Mesendoderm (in vitro differentiated cells): ENCODE measurements around the gene IL1RAPL1.

ENCODE experiments used
- DNase-seq: peaks from one replicate; pipeline ENCODE4 v3.0.0; 2013
- H2AK5ac ChIP-seq: 2 replicates; pipeline ENCODE4 v1.6.1; 2013; ENCODE audit warnings: low read length, inconsistent platforms
- H2BK120ac ChIP-seq: 2 replicates; pipeline ENCODE4 v1.6.1; 2013; ENCODE audit warnings: low read depth, mild to moderate bottlenecking, low read length, moderate library complexity, mixed read lengths
- H2BK15ac ChIP-seq: replicated peaks from 2 replicates; pipeline ENCODE4 v1.6.1; 2013; ENCODE audit warnings: low read depth, mild to moderate bottlenecking, moderate library complexity
- H2BK5ac ChIP-seq: 2 replicates; pipeline ENCODE4 v1.6.1; 2013; ENCODE audit warnings: low read length, inconsistent platforms
- H3K18ac ChIP-seq: 2 replicates; pipeline ENCODE4 v1.6.1; 2013; ENCODE audit warnings: mild to moderate bottlenecking, low read length, mixed read lengths
- H3K23ac ChIP-seq: one replicate; pipeline ENCODE4 v1.6.1; 2013; ENCODE audit warnings: low read length
- H3K27ac ChIP-seq: 2 replicates; pipeline ENCODE4 v1.5.1; 2013; ENCODE audit warnings: low read depth, mild to moderate bottlenecking, inconsistent platforms, low read length, moderate library complexity
- H3K27me3 ChIP-seq: 2 replicates; pipeline ENCODE4 v1.6.1; 2013; ENCODE audit warnings: low read length, control low read depth, mild to moderate bottlenecking, inconsistent platforms; ENCODE audit not compliant: insufficient read depth, poor library complexity
- H3K36me3 ChIP-seq: 2 replicates; pipeline ENCODE4 v1.6.1; 2013; ENCODE audit warnings: low read length, inconsistent platforms; ENCODE audit not compliant: control insufficient read depth, insufficient read depth
- H3K4ac ChIP-seq: one replicate; pipeline ENCODE4 v1.6.1; 2013; ENCODE audit warnings: low read depth, mild to moderate bottlenecking, low read length, moderate library complexity
- H3K4me1 ChIP-seq: 2 replicates; pipeline ENCODE4 v1.6.1; 2013; ENCODE audit warnings: low read depth, low read length, inconsistent platforms; ENCODE audit not compliant: control insufficient read depth
- H3K4me2 ChIP-seq: 2 replicates; pipeline ENCODE4 v1.6.1; 2013; ENCODE audit warnings: low read length
- H3K4me3 ChIP-seq: 2 replicates; pipeline ENCODE4 v1.5.1; 2013; ENCODE audit warnings: mild to moderate bottlenecking, low read length
- H3K56ac ChIP-seq: one replicate; pipeline ENCODE4 v1.6.1; 2013; ENCODE audit warnings: low read length
- H3K79me1 ChIP-seq: 2 replicates; pipeline ENCODE4 v1.6.1; 2013; ENCODE audit warnings: low read length, inconsistent platforms
- H3K79me2 ChIP-seq: 2 replicates; pipeline ENCODE4 v1.6.1; 2013; ENCODE audit warnings: mild to moderate bottlenecking, low read length; ENCODE audit not compliant: control insufficient read depth, insufficient read depth
- H3K9ac ChIP-seq: 2 replicates; pipeline ENCODE4 v1.6.1; 2013; ENCODE audit warnings: low read length, inconsistent platforms
- H4K5ac ChIP-seq: one replicate; pipeline ENCODE4 v1.6.1; 2013; ENCODE audit warnings: low read length
- H4K8ac ChIP-seq: one replicate; pipeline ENCODE4 v1.6.1; 2013; ENCODE audit warnings: low read depth, mild to moderate bottlenecking, control low read depth, low read length, moderate library complexity
- WGBS: extraction: QIAGEN DNeasy Blood & Tissue Kit; methylation state at CpG from one replicate; pipeline ENCODE4 v1.1.7; 2013; ENCODE audit warnings: low lambda C conversion rate, missing lambda C conversion rate; ENCODE audit not compliant: insufficient coverage; ENCODE audit errors: extremely low coverage; 5-methylcytosine and 5-hydroxymethylcytosine counted together

Gene IL1RAPL1

GRCh38 chrX:29851857-29852605 lies 1264.8 kb downstream of the IL1RAPL1 start:
- DNase-seq = no peak
- no peak overlapping the region for H3K23ac ChIP-seq
- H3K18ac ChIP-seq = no peak overlapping the region
- no peak overlapping the region for H3K4me2 ChIP-seq
- no peak overlapping the region for H3K4ac ChIP-seq
- H3K27ac ChIP-seq = no peak overlapping the region
- no peak overlapping the region for H3K4me3 ChIP-seq
- no peak overlapping the region for H2BK120ac ChIP-seq
- no peak overlapping the region for H2BK15ac ChIP-seq
- no peak overlapping the region for H2BK5ac ChIP-seq
- H3K9ac ChIP-seq = no peak overlapping the region
- no peak overlapping the region for H4K5ac ChIP-seq
- no peaks in the 10 kb centered on the region for H3K79me2 ChIP-seq
- H3K56ac ChIP-seq = no peak overlapping the region
- H3K36me3 ChIP-seq = no peaks in the 10 kb centered on the region
- no peak overlapping the region for H2AK5ac ChIP-seq
- WGBS = no CpG with 5 or more reads among the region's 4 CpGs
- H3K4me1 ChIP-seq = no peaks in the 10 kb centered on the region
- no peaks in the 10 kb centered on the region for H3K79me1 ChIP-seq
- H3K27me3 ChIP-seq = no peaks in the 10 kb centered on the region
- no peak overlapping the region for H4K8ac ChIP-seq

DNA sequence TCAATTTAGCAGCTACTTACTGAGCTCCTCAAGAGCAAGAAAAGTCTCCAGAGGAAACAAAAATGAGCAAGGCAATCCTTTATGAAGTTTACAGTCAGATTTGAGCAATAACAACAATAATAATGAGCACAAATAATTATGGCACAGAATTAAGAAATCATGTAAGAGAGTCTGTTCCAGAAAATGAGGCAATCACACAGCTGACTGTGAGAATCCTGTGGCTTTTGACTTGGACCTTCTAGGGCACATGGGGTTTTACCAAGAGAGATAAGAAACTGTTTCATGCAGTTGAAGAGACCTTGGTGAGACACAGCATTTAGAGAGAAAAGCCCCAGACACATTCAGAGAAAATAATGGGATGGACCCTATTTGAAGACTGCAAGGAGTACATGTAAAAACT lies 1265.5 kb downstream of the IL1RAPL1 start:
- no peak overlapping the region for H2AK5ac ChIP-seq
- H4K8ac ChIP-seq = no peak overlapping the region
- no peaks in the 10 kb centered on the region for H3K27me3 ChIP-seq
- H3K23ac ChIP-seq = no peak overlapping the region
- H3K79me2 ChIP-seq = no peaks in the 10 kb centered on the region
- H3K56ac ChIP-seq = no peak overlapping the region
- no peak for DNase-seq
- no peak overlapping the region for H2BK15ac ChIP-seq
- H3K4ac ChIP-seq = no peak overlapping the region
- no peak overlapping the region for H3K9ac ChIP-seq
- H3K4me2 ChIP-seq = no peak overlapping the region
- no peaks in the 10 kb centered on the region for H3K36me3 ChIP-seq
- H3K27ac ChIP-seq = no peak overlapping the region
- H2BK120ac ChIP-seq = no peak overlapping the region
- no peak overlapping the region for H4K5ac ChIP-seq
- H3K4me3 ChIP-seq = no peak overlapping the region
- H3K4me1 ChIP-seq = no peaks in the 10 kb centered on the region
- no peak overlapping the region for H2BK5ac ChIP-seq
- no peak overlapping the region for H3K18ac ChIP-seq
- H3K79me1 ChIP-seq = no peaks in the 10 kb centered on the region

DNA sequence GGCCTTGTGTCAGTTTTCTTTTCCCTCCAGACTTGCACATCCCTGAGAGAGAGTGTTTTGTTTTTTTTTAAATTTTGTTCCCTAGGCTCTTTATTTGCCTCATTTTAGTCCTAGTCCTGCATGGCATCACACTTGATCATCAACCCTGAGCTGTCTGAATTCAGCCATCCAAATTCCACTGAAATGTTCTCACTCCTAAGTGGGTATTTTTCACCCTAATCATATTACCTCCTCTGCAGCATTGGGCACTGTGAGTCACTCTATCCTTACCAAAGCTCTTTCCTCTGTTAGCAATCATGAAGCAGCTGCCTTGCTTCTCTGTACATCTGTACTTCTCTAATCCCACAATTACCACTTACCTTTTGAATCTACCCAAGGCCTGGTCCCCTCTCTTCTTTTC lies 1271.5 kb downstream of the IL1RAPL1 start:
- DNase-seq = no peak
- Histone ChIP-seq H3K18ac (no peak overlapping the region), H3K27me3 (no peaks in the 10 kb centered on the region), H3K56ac (no peak overlapping the region), H4K5ac (no peak overlapping the region), H3K27ac (no peak overlapping the region), H4K8ac (no peak overlapping the region), H3K79me1 (no peaks in the 10 kb centered on the region), H3K4me1 (no peaks in the 10 kb centered on the region), H2AK5ac (no peak overlapping the region), H2BK120ac (no peak overlapping the region), H2BK5ac (no peak overlapping the region), H3K9ac (no peak overlapping the region), H3K79me2 (no peaks in the 10 kb centered on the region), H3K4ac (no peak overlapping the region), H3K4me2 (no peak overlapping the region), H3K36me3 (no peaks in the 10 kb centered on the region), H2BK15ac (no peak overlapping the region), H3K4me3 (no peak overlapping the region), H3K23ac (no peak overlapping the region)

GRCh38 chrX:29862126-29862677 lies 1275.0 kb downstream of the IL1RAPL1 start:
- Histone ChIP-seq H2BK120ac (no peak overlapping the region), H3K4me2 (no peak overlapping the region), H3K4ac (no peak overlapping the region), H4K8ac (no peak overlapping the region), H3K4me3 (no peak overlapping the region), H3K9ac (no peak overlapping the region), H3K27me3 (no peaks in the 10 kb centered on the region), H2BK5ac (no peak overlapping the region), H3K23ac (no peak overlapping the region), H3K79me1 (no peaks in the 10 kb centered on the region), H3K79me2 (no peaks in the 10 kb centered on the region), H3K18ac (no peak overlapping the region), H4K5ac (no peak overlapping the region), H2AK5ac (no peak overlapping the region), H2BK15ac (no peak overlapping the region), H3K27ac (no peak overlapping the region), H3K4me1 (no peaks in the 10 kb centered on the region), H3K56ac (no peak overlapping the region), H3K36me3 (no peaks in the 10 kb centered on the region)
- WGBS = no CpG with 5 or more reads among the region's 7 CpGs
- DNase-seq = no peak

DNA sequence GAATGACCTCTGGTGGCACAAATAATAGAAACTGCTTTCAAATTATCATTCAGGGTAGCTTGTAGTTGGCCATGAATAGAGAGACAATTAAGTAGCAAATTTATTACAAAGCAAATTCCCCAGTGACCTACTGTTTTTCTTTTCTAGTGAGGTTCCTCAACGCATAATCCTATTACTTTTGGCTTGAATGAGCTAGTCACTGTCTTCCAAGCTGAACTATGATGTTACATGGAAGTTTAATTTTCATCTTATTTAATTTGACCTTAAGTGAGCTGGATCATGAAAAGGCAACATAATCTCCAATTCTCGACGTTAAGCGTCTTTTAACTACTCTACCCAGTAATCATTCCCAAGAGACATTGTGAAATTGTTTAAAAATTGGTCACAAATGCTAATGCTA lies 1280.7 kb downstream of the IL1RAPL1 start:
- no peak overlapping the region for H3K18ac ChIP-seq
- no CpG with 5 or more reads among the region's 4 CpGs for WGBS

GRCh38 chrX:29869837-29870236 lies 1282.6 kb downstream of the IL1RAPL1 start:
- no peaks in the 10 kb centered on the region for H3K36me3 ChIP-seq
- no peak overlapping the region for H3K9ac ChIP-seq
- H3K4me3 ChIP-seq = no peak overlapping the region
- H3K79me2 ChIP-seq = no peaks in the 10 kb centered on the region
- H2BK5ac ChIP-seq = no peak overlapping the region
- H3K56ac ChIP-seq = no peak overlapping the region
- no peaks in the 10 kb centered on the region for H3K27me3 ChIP-seq
- H4K8ac ChIP-seq = no peak overlapping the region
- H4K5ac ChIP-seq = no peak overlapping the region
- H3K4ac ChIP-seq = no peak overlapping the region
- no peak overlapping the region for H3K18ac ChIP-seq
- H3K23ac ChIP-seq = no peak overlapping the region
- H3K27ac ChIP-seq = no peak overlapping the region
- no peaks in the 10 kb centered on the region for H3K4me1 ChIP-seq
- H2AK5ac ChIP-seq = no peak overlapping the region
- no peak overlapping the region for H3K4me2 ChIP-seq
- H3K79me1 ChIP-seq = no peaks in the 10 kb centered on the region
- WGBS = no CpG with 5 or more reads among the region's 1 CpG
- no peak overlapping the region for H2BK15ac ChIP-seq
- DNase-seq = no peak
- H2BK120ac ChIP-seq = no peak overlapping the region

More for the DNA sequence above, 1280.7 kb downstream of the IL1RAPL1 start:
- Histone ChIP-seq H2BK120ac (no peak overlapping the region), H2AK5ac (no peak overlapping the region), H3K79me2 (no peaks in the 10 kb centered on the region), H3K27me3 (no peaks in the 10 kb centered on the region), H2BK15ac (no peak overlapping the region), H3K4me1 (no peaks in the 10 kb centered on the region), H3K4me3 (no peak overlapping the region), H4K8ac (no peak overlapping the region), H3K4me2 (no peak overlapping the region), H3K79me1 (no peaks in the 10 kb centered on the region), H3K56ac (no peak overlapping the region), H4K5ac (no peak overlapping the region), H2BK5ac (no peak overlapping the region), H3K23ac (no peak overlapping the region), H3K36me3 (no peaks in the 10 kb centered on the region), H3K4ac (no peak overlapping the region), H3K27ac (no peak overlapping the region), H3K9ac (no peak overlapping the region)
- DNase-seq = no peak
